GM18909 (cell line): ENCODE data around the gene LRPPRC.

Source experiments
- ATAC-seq: cut with Tn5 transposase; IDR thresholded peaks from one replicate; pipeline ENCODE4 v1.9.1; 2021; ENCODE audit warnings: mild to moderate bottlenecking; ENCODE audit not compliant: unreplicated experiment, poor library complexity

LRPPRC gene

GRCh38 chr2:43877782-43878464, 117.9 kb downstream of the LRPPRC start:
- peak; percentile 69 for ATAC-seq

- no peak for ATAC-seq
Observed at GRCh38 chr2:43874776-43875451, 120.9 kb downstream of the LRPPRC start.

- no peak for ATAC-seq
Observed at GRCh38 chr2:43872151-43872550, 123.6 kb downstream of the LRPPRC start.

- no peak for ATAC-seq
Observed at GRCh38 chr2:43855292-43855691, 140.5 kb downstream of the LRPPRC start.

- no peak for ATAC-seq
Observed at GRCh38 chr2:43854671-43855070, 141.1 kb downstream of the LRPPRC start.

GRCh38 chr2:43853141-43854081, 142.4 kb downstream of the LRPPRC start:
- no peak for ATAC-seq

GRCh38 chr2:43852196-43852730, 143.5 kb downstream of the LRPPRC start:
- ATAC-seq: no peak

GRCh38 chr2:43851011-43851980, 144.5 kb downstream of the LRPPRC start:
- ATAC-seq: no peak

GRCh38 chr2:43848214-43848613, 147.6 kb downstream of the LRPPRC start:
- ATAC-seq: no peak

- ATAC-seq: no peak
Observed at GRCh38 chr2:43846140-43846793, 149.5 kb downstream of the LRPPRC start.

- ATAC-seq: no peak
Observed at GRCh38 chr2:43845181-43845580, 150.6 kb downstream of the LRPPRC start.

GRCh38 chr2:43842866-43843226, 152.9 kb downstream of the LRPPRC start:
- no peak for ATAC-seq

GRCh38 chr2:43841949-43842865, 153.6 kb downstream of the LRPPRC start:
- ATAC-seq: no peak

- ATAC-seq: no peak
Observed at GRCh38 chr2:43840965-43841364, 154.8 kb downstream of the LRPPRC start.

- no peak for ATAC-seq
Observed at GRCh38 chr2:43839776-43840564, 155.8 kb downstream of the LRPPRC start.

- ATAC-seq: no peak
Observed at GRCh38 chr2:43838560-43839267, 157.1 kb downstream of the LRPPRC start, which contains the start of the genes ABCG5 and ABCG8. ABCG5 (minus strand) TSS chr2:43838839; CDS start chr2:43838679, 160 bp downstream. ABCG8 (plus strand) TSS chr2:43838971; CDS start chr2:43839054, 83 bp downstream.
